Neuronal stem cell (in vitro differentiated cells): ENCODE results near the gene ILK.
A peak's percentile ranks its signal among the peaks of the same experiment; 100 is the strongest.

Source experiments
- DNase-seq: peaks from one replicate; pipeline ENCODE4 v3.0.0-alpha.2; 2013; ENCODE audit warnings: low spot score
- H2AFZ ChIP-seq: one replicate; pipeline ENCODE4 v1.6.1; 2013; ENCODE audit warnings: mild to moderate bottlenecking, low read length, inconsistent platforms
- H2AK5ac ChIP-seq: 2 replicates; pipeline ENCODE4 v1.6.1; 2013; ENCODE audit warnings: low read depth, mild to moderate bottlenecking, inconsistent platforms, low read length, moderate library complexity, mixed read lengths
- H2BK120ac ChIP-seq: 2 replicates; pipeline ENCODE4 v1.6.1; 2013; ENCODE audit warnings: low read depth, mild to moderate bottlenecking, inconsistent platforms, low read length, moderate library complexity, mixed read lengths
- H2BK12ac ChIP-seq: one replicate; pipeline ENCODE4 v1.6.1; 2013; ENCODE audit warnings: low read length, inconsistent platforms
- H2BK15ac ChIP-seq: 2 replicates; pipeline ENCODE4 v1.6.1; 2013; ENCODE audit warnings: mild to moderate bottlenecking, low read length, inconsistent platforms, mixed read lengths
- H2BK5ac ChIP-seq: one replicate; pipeline ENCODE4 v1.6.1; 2013; ENCODE audit warnings: inconsistent platforms, mild to moderate bottlenecking, low read length, moderate library complexity
- H3K14ac ChIP-seq: one replicate; pipeline ENCODE4 v1.6.1; 2013; ENCODE audit warnings: low read length, inconsistent platforms
- H3K18ac ChIP-seq: 2 replicates; pipeline ENCODE4 v1.6.1; 2013; ENCODE audit warnings: low read length, inconsistent platforms
- H3K23ac ChIP-seq: 2 replicates; pipeline ENCODE4 v1.6.1; 2013; ENCODE audit warnings: low read depth, mild to moderate bottlenecking, mixed read lengths, low read length, inconsistent platforms; ENCODE audit not compliant: poor library complexity
- H3K27ac ChIP-seq: replicated peaks from 3 replicates; pipeline ENCODE4 v1.5.1; 2013; ENCODE audit warnings: low read length, inconsistent platforms
- H3K27me3 ChIP-seq, 3 experiments: 2 replicates each; pipeline ENCODE4 v1.6.1; 2013; ENCODE audit warnings: low read length in 3 of 3, mild to moderate bottlenecking in 2 of 3, inconsistent platforms in 1 of 3, low read depth in 1 of 3, mixed read lengths in 1 of 3, moderate library complexity in 1 of 3; ENCODE audit not compliant: control insufficient read depth in 3 of 3, insufficient read depth in 3 of 3
- H3K36me3 ChIP-seq, 2 donors: replicated peaks in 1 of 2; 2 replicates each; pipeline ENCODE4 v1.6.1; 2013; ENCODE audit warnings: low read length in 2 of 2; ENCODE audit not compliant: control insufficient read depth in 2 of 2, insufficient read depth in 2 of 2
- H3K4ac ChIP-seq: 2 replicates; pipeline ENCODE4 v1.6.1; 2013; ENCODE audit warnings: inconsistent platforms, mild to moderate bottlenecking, low read length, moderate library complexity
- H3K4me1 ChIP-seq, 2 donors: 1 replicate in 1 of 2; 2 replicates in 1 of 2; pipeline ENCODE4 v1.6.1; 2013; ENCODE audit warnings: low read length in 2 of 2, low read depth in 1 of 2; ENCODE audit not compliant: control insufficient read depth in 2 of 2, insufficient read depth in 1 of 2
- H3K4me2 ChIP-seq: one replicate; pipeline ENCODE4 v1.6.1; 2013; ENCODE audit warnings: mild to moderate bottlenecking, low read length, inconsistent platforms; ENCODE audit not compliant: insufficient read depth, poor library complexity, severe bottlenecking
- H3K4me3 ChIP-seq, 2 donors: 2 replicates each; pipeline ENCODE4 v1.5.1; 2013; ENCODE audit warnings: low read length in 2 of 2, mild to moderate bottlenecking in 2 of 2, inconsistent platforms in 1 of 2, moderate library complexity in 1 of 2
- H3K79me1 ChIP-seq: one replicate; pipeline ENCODE4 v1.6.1; 2013; ENCODE audit warnings: low read depth, mild to moderate bottlenecking, inconsistent platforms, low read length, moderate library complexity
- H3K9ac ChIP-seq: one replicate; pipeline ENCODE4 v1.6.1; 2013; ENCODE audit warnings: mild to moderate bottlenecking, low read depth, low read length, inconsistent platforms; ENCODE audit not compliant: poor library complexity
- H3K9me3 ChIP-seq, 2 donors: replicated peaks in 1 of 2; 2 replicates each; pipeline versions ENCODE3 to v1.6.1; 2013; ENCODE audit warnings: low read length in 2 of 2, mild to moderate bottlenecking in 2 of 2, inconsistent platforms in 1 of 2, low read depth in 1 of 2, mixed read lengths in 1 of 2, moderate library complexity in 1 of 2; ENCODE audit not compliant: control insufficient read depth in 2 of 2, insufficient read depth in 1 of 2
- H4K8ac ChIP-seq: one replicate; pipeline ENCODE4 v1.6.1; 2013; ENCODE audit warnings: low read depth, mild to moderate bottlenecking, inconsistent platforms, low read length, moderate library complexity
- H4K91ac ChIP-seq: one replicate; pipeline ENCODE4 v1.6.1; 2013; ENCODE audit warnings: low read length, low read depth, mild to moderate bottlenecking, inconsistent platforms; ENCODE audit not compliant: poor library complexity
- WGBS, 2 donors: extraction: QIAGEN DNeasy Blood & Tissue Kit; methylation state at CpG; one replicate each; pipeline ENCODE4 v1.1.7; 2013; ENCODE audit warnings: missing lambda C conversion rate in 2 of 2, mixed read lengths in 1 of 2; ENCODE audit not compliant: insufficient read length in 2 of 2, insufficient replicate concordance in 1 of 2; ENCODE audit errors: extremely low coverage in 2 of 2; 5-methylcytosine and 5-hydroxymethylcytosine counted together

Gene ILK

DNA sequence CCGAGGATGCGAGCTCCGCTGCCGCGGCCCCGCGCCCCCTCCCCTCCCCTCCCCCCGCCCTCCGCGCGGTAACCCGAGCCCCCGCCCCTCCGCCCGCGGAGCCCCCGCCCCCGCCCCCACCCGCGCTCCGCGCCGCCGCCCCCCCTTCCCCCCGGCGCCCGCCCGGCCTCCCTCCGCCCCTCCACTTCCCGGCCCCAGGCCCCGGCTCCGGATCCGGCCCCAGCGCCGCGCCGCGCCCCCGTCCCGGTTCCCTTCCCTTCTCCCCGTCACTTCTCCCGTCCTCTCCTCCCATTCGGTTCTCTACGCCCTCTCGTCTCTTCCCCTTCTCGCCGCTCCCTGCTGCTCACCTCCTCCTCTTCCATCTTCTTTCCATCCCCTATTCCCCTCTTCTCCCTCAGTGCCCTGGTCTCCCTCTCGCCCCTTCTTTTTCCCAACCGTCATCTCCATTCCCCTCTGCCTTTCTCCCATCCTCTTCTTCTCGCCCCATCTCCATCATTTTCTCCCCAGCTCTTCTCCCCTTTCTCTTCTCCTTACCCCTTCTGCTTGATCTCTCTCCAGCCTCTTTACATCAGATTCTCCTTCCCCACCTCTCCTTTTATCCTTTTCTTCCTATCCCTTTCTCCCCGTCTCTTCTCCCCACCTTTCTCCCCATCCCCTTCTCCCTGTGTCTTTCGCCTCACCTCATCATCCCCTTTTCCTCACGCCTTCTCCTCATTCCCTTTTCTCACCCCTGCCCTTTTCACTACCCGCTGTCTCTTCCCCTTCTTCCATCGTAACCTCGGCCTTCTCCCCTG is 52.4 kb downstream of the ILK start, which contains the start of gene DCHS1:
TSS of gene DCHS1 (minus strand) at position 20 of the 794 bp plus-strand sequence. CDS start 14,196 bp downstream, outside the sequence.
- Histone ChIP-seq H3K27me3 (peaks cover 0 to 27% (median 3%) of the 10 kb centered on the region in 3 experiments), H4K8ac (no peak within 1 kb of the TSS), H3K14ac (no peak within 1 kb of the TSS), H2BK12ac (no peak within 1 kb of the TSS), H2AFZ (peak within 1 kb of the TSS; percentile 91), H3K4me1 (peaks cover 8 to 19% of the 10 kb centered on the region in 2 donors), H3K4ac (no peak within 1 kb of the TSS), H2AK5ac (peak within 1 kb of the TSS; percentile 31), H3K36me3 (peaks cover 0 to 31% of the 10 kb centered on the region in 2 donors), H3K4me2 (peak within 1 kb of the TSS; percentile 65), H3K27ac (no peak within 1 kb of the TSS), H3K9me3 (no peaks in the 10 kb centered on the region), H4K91ac (no peak within 1 kb of the TSS), H3K9ac (peak within 1 kb of the TSS; percentile 87), H3K4me3 (peak within 1 kb of the TSS; percentile 88 to 91), H3K23ac (no peak within 1 kb of the TSS), H3K79me1 (no peaks in the 10 kb centered on the region), H3K18ac (peak within 1 kb of the TSS; percentile 81), H2BK15ac (no peak within 1 kb of the TSS), H2BK5ac (no peak within 1 kb of the TSS), H2BK120ac (no peak within 1 kb of the TSS)
- WGBS, 2 donors, result no CpG with 5 or more reads among the region's 56 CpGs
- no peak for DNase-seq

DNA sequence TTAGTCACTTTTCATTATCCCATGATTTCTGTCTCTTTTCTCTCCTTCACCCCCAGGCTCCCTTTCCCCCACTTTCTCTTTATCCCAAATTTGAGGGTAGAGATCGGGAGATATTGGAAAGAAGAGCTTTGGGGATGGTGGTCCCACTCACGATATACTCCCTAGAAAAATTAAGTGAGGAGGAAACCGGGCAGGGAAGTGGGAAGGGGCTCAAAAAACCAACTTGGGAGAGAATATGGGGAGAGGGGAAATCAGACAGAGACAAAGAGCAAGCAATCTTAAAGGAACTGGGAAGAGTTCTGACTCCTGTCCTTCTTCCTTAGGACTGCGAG is 53.0 kb downstream of the ILK start:
- no CpG with 5 or more reads among the region's 4 CpGs for WGBS, 2 donors
- no peak overlapping the region for H3K18ac ChIP-seq
- peak overlapping the region; percentile 91 for H2AFZ ChIP-seq
- H3K9ac ChIP-seq, result no peak overlapping the region
- no peaks in the 10 kb centered on the region for H3K9me3 ChIP-seq
- no peak overlapping the region for H3K14ac ChIP-seq
- H2BK12ac ChIP-seq, result no peak overlapping the region
- H3K4me2 ChIP-seq, result peak overlapping the region; percentile 65
- H2AK5ac ChIP-seq, result no peak overlapping the region
- H2BK5ac ChIP-seq, result no peak overlapping the region
- no peak overlapping the region for H3K27ac ChIP-seq
- no peak overlapping the region for H4K8ac ChIP-seq
- H3K23ac ChIP-seq, result no peak overlapping the region
- H3K4ac ChIP-seq, result no peak overlapping the region
- no peaks in the 10 kb centered on the region for H3K79me1 ChIP-seq
- peaks cover 0 to 27% (median 3%) of the 10 kb centered on the region in 3 experiments for H3K27me3 ChIP-seq
- H2BK120ac ChIP-seq, result no peak overlapping the region
- peaks cover 8 to 19% of the 10 kb centered on the region in 2 donors for H3K4me1 ChIP-seq
- H2BK15ac ChIP-seq, result no peak overlapping the region
- H3K36me3 ChIP-seq, result peaks cover 0 to 27% of the 10 kb centered on the region in 2 donors
- no peak for DNase-seq
- no peak overlapping the region for H4K91ac ChIP-seq
- peak overlapping the region in 1 of 2 donors; percentile 68 for H3K4me3 ChIP-seq

DNA sequence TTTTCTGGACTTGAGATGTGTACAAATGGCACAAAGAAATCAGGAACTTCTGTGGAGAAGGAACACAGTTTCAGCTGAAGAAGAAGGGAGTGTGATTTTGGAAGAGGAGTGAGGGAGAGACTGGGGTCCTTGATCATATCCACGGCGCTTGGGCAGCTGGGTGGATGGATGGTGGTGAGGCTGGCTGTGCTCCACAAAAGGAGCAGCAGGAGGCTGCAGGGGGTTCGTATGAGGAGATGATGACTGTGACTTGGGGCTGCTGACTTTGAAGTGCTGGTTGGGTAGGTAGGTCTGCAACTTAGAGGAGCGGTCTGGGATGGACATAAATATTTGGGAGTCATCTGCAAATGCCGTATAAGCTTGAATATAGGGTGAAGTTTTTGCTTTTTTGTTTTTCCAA is 53.4 kb downstream of the ILK start:
- H4K8ac ChIP-seq, result no peak overlapping the region
- H3K36me3 ChIP-seq, result peaks cover 0 to 23% of the 10 kb centered on the region in 2 donors
- peak overlapping the region; percentile 29 for H3K18ac ChIP-seq
- peaks cover 8 to 19% of the 10 kb centered on the region in 2 donors for H3K4me1 ChIP-seq
- H3K14ac ChIP-seq, result no peak overlapping the region
- H2AK5ac ChIP-seq, result no peak overlapping the region
- no peak overlapping the region for H3K4me2 ChIP-seq
- H3K23ac ChIP-seq, result no peak overlapping the region
- no peak overlapping the region for H2BK15ac ChIP-seq
- H2AFZ ChIP-seq, result peak overlapping the region; percentile 91
- no peaks in the 10 kb centered on the region for H3K9me3 ChIP-seq
- H3K4me3 ChIP-seq, result no peak overlapping the region
- peaks cover 0 to 27% (median 3%) of the 10 kb centered on the region in 3 experiments for H3K27me3 ChIP-seq
- no peak overlapping the region for H3K27ac ChIP-seq
- no peak overlapping the region for H2BK120ac ChIP-seq
- no peak overlapping the region for H4K91ac ChIP-seq
- H3K9ac ChIP-seq, result no peak overlapping the region
- no CpG with 5 or more reads among the region's 5 CpGs for WGBS, 2 donors
- H2BK12ac ChIP-seq, result no peak overlapping the region
- no peaks in the 10 kb centered on the region for H3K79me1 ChIP-seq
- no peak overlapping the region for H3K4ac ChIP-seq
- H2BK5ac ChIP-seq, result no peak overlapping the region
- DNase-seq, result no peak

DNA sequence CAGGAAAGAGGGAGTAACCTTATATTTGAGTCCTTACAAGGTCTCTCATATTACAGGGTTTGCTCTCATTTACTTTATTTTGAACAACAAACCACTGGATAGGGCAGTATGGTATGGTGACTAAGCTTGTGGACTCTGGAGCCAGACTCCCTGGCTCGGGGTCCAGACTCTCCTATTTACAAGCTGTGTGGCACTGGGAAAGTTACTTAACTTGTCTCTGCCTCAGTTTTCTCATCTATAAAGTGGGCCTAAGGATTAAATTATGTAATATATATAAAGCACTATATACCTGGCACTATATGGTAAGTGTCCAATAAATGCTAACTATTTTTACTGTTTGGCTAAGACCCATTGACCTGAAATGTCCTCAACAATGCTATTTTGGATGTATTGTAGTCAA is 53.8 kb downstream of the ILK start:
- H4K91ac ChIP-seq, result no peak overlapping the region
- H3K27ac ChIP-seq, result no peak overlapping the region
- H2AFZ ChIP-seq, result no peak overlapping the region
- WGBS, 2 donors, result no CpG with 5 or more reads among the region's 1 CpG
- no peak overlapping the region for H2BK5ac ChIP-seq
- H3K23ac ChIP-seq, result no peak overlapping the region
- H2BK120ac ChIP-seq, result no peak overlapping the region
- no peak overlapping the region for H3K18ac ChIP-seq
- no peak overlapping the region for H2AK5ac ChIP-seq
- H3K9ac ChIP-seq, result no peak overlapping the region
- no peak overlapping the region for H2BK12ac ChIP-seq
- H3K14ac ChIP-seq, result no peak overlapping the region
- no peak overlapping the region for H3K4me3 ChIP-seq
- no peak overlapping the region for H4K8ac ChIP-seq
- H3K4ac ChIP-seq, result no peak overlapping the region
- no peaks in the 10 kb centered on the region for H3K79me1 ChIP-seq
- H2BK15ac ChIP-seq, result no peak overlapping the region
- no peak overlapping the region for H3K4me2 ChIP-seq
- H3K9me3 ChIP-seq, result no peaks in the 10 kb centered on the region
- H3K4me1 ChIP-seq, result peaks cover 8 to 19% of the 10 kb centered on the region in 2 donors
- peaks cover 0 to 19% of the 10 kb centered on the region in 2 donors for H3K36me3 ChIP-seq
- no peak for DNase-seq
- peaks cover 0 to 27% (median 3%) of the 10 kb centered on the region in 3 experiments for H3K27me3 ChIP-seq
